Activated CD4-positive, CD25-positive, alpha-beta regulatory T cell treated with anti-CD3 and anti-CD28 coated beads, Interleukin-2, amount 50 U/mL, for 24 hours (primary cell): ENCODE results near the gene NUDT8.
"Not testable (repeated sequence)": the region's sequence is repeated elsewhere in the genome, so short reads cannot be mapped to it uniquely, and the experiment has no call there.

Experiments used
- ATAC-seq, 2 donors: fragments of 150-1000 bp; cut with Tn5 transposase; one replicate each; pipeline ENCODE4 v1.10.0; 2021; ENCODE audit warnings: mild to moderate bottlenecking in 1 of 2, moderate library complexity in 1 of 2

The NUDT8 gene

GRCh38 chr11:67641338-67642172 is 11.8 kb upstream of the NUDT8 start:
- ATAC-seq: no peak

- no peak for ATAC-seq
Measured at GRCh38 chr11:67640758-67641337, 11.1 kb upstream of the NUDT8 start.

- ATAC-seq: peak; percentile 74 to 81
Measured at GRCh38 chr11:67640021-67640757, 10.5 kb upstream of the NUDT8 start.

DNA sequence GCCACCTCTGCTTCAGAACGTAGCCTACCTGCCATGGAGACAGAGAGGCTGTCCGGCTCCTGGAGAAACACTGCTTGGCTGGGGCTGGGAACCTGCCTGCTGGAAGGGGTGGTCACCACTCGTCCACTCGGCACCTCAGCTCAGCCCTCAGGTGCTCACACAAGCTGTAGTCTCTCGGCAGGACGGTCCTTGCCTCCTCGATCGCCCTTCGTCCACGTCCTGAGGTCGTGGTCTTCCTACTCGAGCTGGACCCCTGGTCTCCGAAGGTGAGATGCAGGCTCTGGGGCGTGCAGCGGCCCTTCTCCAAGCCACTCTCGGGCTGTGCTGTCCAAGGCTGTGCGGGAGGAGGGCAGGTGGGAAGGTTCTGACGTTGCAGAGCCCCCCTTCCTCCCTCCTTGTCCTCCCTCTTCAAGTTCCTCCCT is 9.7 kb upstream of the NUDT8 start, which contains the start of gene TBX10:
TBX10 (minus strand) TSS at position 326 of the 422 bp plus-strand sequence; CDS start at position 35, 291 bp downstream.
- no peak for ATAC-seq

DNA sequence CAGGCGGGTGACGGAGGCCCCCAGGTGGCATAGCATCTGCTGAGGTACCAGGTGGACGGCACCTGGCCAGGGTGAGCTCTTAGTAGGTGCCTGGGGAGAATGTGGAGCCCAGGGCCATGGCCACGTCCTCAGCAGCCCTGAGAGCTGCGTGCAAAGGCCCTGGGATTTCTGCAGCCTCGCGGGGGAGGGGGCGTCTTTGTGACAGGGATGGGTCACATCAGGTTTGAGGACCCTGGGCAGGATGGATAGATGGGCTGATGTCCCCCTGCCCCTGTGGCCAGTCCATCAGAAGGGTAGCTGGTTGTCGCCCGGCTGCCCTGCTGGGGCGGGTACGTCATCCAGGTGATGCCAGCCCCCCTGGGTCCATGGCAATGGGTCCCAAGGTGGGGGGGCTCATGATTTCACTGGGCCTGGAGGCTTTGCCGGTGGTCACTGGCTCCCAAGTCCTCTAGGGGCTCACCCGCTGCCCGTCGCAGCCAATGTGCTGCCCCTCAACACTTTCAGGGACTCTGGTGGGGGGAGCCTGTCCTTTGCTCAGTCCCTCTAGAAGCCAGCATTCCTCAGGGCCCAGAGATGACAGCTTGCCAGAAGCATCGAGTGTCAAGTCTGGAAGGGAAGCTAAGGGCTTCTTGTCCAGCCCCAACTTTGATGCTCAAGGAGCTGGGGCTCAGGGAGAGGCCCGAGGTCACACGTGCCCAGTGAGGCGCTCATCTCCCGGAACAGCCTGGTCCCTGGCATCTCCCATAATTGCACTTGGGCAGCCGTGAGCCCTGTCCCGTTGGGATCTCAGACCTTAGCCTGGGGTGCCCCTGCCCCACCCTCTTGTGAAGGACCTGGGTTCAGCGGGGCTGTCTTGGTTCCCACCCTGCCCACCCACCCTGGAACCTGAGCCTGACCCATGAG is 9.0 kb upstream of the NUDT8 start:
- no peak for ATAC-seq

GRCh38 chr11:67637441-67637840 is 7.7 kb upstream of the NUDT8 start:
- ATAC-seq: not testable (repeated sequence)

DNA sequence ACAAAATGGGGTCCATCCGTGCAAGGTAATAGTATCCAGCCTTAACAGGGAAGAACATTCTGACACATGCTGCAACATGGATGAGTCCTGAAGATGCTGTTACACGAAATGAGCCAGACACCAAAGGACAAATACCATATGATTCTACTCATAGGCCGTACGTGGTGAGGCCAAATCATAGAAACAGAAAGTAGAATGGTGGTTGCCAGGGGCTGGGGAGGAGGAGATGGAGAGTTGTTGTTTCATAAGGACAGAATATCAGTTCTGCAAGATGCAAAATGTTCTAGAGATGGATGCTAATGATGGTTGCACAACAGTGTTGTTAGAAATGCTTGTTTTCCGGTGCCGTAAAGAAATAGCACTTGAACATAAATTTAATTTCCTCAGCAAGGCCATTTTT is 7.2 kb upstream of the NUDT8 start:
- no peak for ATAC-seq

DNA sequence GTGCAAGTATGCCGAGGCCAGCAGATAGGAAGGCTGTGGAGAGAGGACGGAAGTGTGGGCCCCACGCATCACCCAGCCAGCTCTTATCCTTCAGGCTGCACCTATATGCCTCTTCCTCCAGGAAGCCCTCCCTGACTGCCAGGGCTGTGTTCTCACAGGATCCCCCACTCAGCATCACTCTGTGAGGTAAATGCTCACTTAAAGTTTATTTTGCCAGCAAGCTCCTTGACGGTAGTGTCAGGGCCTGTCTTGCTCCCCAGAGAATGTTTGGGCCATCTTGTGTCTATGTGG is 5.4 kb upstream of the NUDT8 start:
- ATAC-seq: no peak

DNA sequence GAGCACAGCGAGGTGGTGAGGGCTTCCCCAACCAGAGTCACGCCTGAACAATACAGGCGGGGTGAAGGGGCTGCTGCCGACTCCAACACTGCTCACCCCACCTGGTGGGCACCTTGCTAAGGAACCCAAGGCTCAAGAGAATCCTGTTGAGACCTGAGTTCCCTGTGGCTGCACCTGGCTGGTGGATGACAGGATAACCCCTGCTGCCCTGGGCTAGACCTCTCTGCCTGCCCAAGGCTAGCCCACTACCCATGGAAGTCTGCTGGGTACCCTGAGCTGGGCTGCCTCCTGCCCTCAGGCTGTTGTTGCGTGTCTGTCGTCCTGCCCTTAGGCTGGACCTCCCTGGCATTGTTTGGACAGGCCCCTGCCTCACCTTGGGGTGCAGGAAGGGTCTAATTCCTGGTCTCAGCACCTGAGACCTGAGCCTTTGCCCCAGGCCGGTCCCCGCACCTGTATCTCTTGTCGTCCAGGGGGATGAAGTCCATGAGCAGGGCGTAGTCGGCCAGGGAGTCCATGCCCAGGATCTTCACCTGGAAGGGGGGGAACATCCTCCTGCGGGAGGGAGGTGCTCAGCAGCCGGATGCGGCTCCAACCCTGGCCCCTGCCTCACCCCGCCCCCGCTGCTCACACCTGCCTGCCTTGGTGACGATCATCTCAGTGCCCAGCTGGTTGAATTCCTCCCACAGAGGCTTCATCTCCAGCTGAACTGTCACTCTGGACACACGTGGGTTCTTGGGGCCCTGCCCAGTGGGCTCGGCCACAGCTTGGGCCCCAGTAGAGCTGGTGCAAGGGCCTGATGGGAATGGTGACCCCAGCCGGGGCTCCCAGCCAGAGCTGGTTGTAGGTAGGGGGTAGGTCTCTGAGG is 4.9 kb upstream of the NUDT8 start:
- ATAC-seq: no peak

DNA sequence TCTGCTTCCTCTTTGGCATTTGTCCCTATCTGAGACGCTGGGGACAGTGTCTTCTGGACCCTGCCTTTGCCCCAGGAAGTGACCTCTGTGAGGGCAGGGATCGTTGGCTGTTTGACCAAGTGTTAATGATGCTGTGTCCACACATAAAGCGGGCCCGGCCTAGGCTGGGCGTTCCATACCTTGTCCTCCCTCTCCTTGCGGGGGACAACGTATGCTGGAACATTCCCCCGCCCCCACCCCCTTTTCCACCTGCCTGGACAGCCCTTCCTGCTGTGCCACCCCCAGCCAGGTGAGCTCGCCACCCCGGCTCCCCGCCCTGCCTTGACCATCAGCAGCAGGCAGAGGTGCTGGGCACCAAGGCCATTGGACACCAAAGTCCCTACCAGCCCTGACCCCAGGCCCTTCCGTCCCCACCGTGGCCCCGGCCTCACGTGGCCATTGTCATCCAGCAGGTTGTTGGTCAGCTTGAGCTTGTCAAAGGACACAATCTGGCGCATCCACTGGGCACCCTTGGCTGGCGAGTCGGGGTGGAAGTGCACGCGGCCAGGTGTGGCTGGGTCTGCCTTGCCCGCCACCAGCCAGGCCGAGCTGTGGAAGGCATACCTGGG is 4.1 kb upstream of the NUDT8 start:
- ATAC-seq: no peak

DNA sequence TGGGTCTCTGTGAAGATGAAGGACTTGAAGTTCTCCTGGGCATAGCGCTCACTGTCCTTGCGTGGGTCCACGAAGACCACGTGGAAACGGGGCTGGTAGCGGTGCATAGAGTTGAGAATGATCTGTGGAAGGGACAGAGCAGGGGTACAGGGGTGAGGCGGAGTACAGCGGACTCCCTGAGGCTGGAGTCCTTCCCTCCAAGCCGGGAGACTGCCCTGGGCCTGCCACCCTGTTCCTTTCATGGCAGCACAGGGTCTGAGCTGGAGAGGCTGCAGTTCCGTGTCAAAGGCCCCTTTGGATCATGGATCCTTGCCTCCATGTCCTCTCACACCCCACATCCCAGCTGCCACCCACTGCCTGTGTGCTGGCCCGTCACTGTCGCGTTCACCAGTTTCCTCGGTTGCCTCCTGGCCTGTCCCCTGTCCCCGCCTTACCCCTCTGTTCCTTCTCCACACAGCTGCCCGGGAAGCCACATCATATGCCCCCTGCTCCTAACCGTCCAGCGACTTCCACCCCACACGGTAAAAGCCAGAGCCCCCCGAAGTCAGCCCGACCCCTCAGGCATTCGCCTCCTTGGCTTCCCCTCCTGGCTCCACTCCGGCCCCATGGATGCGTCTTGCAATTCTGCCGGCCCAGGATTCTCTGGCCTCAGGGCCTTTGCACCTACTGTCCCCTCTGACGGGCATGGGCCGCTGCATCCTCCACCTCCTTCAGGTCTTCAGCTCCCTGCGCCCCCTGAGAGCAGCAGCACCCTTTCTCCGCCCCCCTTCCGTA is 3.4 kb upstream of the NUDT8 start:
- no peak for ATAC-seq

- no peak for ATAC-seq
Measured at GRCh38 chr11:67632175-67632981, 2.6 kb upstream of the NUDT8 start.

DNA sequence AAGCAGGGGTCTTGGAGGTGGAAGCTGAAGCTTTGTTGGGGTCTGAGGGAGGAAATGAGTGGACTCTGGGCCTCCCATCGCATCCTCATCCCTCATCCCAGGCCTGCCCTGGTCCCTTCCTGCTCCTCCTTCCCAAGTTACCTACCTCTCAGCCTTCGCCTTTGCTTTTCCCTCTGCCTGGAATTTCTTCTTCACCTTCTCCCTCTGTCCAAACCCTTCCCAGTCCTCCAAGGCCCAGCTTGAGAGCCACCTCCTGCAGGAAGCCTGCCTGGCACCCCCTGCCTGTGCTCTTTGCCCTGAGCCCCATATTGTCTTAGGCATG is 2.1 kb upstream of the NUDT8 start:
- ATAC-seq: no peak

GRCh38 chr11:67631411-67631810 is 1.7 kb upstream of the NUDT8 start:
- no peak for ATAC-seq

DNA sequence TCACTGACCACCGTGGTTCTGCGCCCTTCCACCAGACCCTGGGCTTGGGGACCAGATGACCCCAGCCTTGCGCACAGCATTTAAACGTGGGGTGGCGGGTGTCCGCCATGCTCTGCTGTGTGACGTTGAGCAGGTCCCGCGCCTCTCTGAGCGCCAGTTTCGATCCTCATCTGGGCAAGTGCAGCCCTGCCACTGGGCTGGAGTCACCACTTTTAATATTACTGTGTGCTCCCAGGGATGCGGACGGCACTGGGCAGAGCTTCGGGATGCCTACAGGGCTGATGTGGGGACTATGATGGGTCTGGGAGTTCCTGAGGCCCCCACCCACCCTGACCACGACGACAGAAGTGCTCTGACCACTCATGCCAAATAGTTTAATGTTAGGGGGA is 1.2 kb upstream of the NUDT8 start:
- ATAC-seq: no peak

DNA sequence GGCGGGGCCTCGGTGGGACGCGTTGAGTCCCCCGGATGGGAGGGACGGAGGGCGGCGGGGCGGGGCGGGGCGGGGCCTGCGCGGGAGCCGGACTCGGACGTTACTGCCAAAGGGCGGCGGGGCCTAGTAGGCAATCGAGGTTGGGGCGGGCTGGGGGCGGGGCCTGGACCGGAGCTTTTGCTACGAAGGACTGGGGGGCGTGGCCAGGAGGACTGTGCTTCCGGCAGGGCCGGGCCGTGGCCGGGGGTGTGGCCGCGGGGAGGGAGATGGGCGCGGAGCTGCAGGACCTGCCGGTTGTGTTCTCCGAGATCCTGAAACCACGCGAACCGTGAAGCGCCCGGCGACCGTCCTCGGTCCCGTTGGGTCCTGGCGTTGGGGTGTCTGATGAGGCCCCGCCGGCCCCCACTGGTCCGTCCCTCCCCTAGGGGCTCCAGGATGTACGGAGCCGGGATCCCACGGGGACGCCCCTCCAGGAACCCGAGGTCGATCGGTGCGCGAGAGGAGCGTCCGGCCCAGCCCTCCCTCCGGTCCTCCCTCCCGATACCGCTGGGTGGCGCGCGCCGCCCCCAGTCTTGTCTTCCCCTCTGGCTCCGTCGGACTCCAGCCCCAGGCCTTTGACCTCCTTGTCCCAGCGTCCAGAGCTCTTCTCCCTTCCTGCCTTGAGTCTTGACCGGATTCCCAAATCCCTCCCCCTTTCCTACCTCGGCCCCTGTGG is 648 bp upstream of the NUDT8 start:
- peak; percentile 76 to 80 for ATAC-seq

DNA sequence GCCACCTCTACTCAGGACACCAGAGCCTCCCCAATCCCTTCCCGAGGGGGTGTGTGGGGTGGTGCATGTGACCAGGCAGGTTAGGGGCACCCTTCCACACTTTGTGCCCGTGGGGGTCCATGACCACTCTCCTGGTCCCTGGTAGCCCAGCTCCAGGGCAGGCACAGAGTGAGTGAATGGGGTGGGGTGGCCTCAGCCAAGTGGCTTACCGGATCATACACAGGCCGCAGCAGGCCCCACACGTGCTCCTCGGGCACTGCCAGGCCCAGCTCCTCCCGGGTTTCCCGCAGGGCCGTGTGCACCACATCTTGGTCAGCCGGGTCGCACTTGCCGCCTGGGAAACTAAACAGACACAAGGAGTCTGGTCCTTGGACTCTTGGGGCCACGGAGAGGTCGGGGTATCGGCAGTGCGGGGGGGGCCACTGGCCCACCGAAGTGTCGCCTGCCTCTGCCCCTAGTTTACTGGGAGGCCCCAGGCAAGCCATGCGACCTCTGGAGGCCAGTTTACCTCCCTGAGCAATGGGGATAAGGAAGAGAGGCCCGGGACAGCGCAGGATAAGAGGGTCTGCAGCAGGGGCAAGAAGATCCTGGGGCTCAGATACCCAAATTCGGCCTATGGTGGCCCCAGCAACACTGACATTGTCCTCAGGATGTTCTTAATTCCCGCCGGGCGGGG is 889 bp downstream of the NUDT8 start:
- no peak for ATAC-seq

DNA sequence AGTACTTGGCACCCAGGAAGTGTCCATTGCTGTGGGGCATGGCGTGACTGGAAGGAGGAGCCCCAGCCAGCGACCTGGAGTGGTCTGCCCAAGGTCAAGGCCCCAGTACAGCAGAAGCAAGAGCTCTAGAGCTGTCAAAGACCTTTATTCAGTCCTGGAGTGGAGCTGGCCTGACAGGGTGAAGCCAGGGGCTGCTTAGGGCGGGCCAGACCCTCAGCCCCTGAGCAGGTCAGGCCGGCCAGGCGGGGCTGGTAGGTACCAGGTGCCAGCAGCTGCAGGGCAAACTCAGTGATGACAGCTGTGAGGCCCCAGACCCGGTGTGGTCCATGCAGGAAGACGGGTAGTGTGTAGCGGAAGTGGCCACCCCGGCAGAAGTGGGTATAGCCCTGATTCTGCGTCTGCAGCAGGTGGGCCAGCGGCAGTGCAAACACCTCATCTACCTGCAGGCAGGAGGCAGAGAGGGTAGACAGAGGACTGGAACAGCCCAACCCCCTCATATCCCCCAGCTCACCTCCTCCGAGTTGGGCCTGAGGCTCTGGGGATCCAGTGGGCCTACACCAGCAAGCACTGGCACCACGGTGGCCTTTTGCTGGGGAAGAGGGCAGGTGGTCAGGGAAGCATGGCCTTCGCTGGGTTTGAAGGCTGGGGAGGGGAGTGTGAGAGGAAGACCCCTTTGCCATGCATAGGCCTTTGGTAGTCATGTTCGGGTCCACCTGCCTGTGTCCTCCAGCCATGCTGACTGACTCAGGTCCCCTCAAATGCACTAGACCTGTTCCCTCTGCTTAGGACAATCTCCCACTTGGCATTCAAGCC is 1.7 kb downstream of the NUDT8 start:
- ATAC-seq: no peak
